Smooth muscle cell (in vitro differentiated cells): ENCODE results near the gene CADPS2. TPM values are rescaled to one million over a fixed set of nuclear protein-coding genes. Genes with fewer than 3 reads are reported as not detected.
A peak's percentile ranks its signal among the peaks of the same experiment; 100 is the strongest.

Experiments used
- DNase-seq: peaks from one replicate; lab custom pipeline; 2025; ENCODE audit not compliant: unreplicated experiment; lab: John Stamatoyannopoulos, UW
- H2AFZ ChIP-seq: fragments of 200-600 bp; sonication (generic); 2 replicates; pipeline ENCODE4 v1.6.0; 2016; ENCODE audit warnings: antibody characterized with exemption, low read depth, mild to moderate bottlenecking
- H3F3A ChIP-seq: fragments of 200-600 bp; sonication (generic); 2 replicates; pipeline ENCODE4 v1.6.0; 2017; ENCODE audit warnings: antibody characterized with exemption, low read depth
- H3K27ac ChIP-seq: fragments of 200-600 bp; sonication (generic); 2 replicates; pipeline ENCODE4 v1.5.1; 2016; ENCODE audit warnings: low read depth, mild to moderate bottlenecking
- H3K27me3 ChIP-seq: fragments of 200-600 bp; sonication (generic); 2 replicates; pipeline ENCODE4 v1.6.1; 2016; ENCODE audit warnings: low read depth, mild to moderate bottlenecking
- H3K36me3 ChIP-seq: fragments of 200-600 bp; sonication (generic); 2 replicates; pipeline ENCODE4 v1.5.1; 2016; ENCODE audit warnings: low read depth
- H3K4me1 ChIP-seq: fragments of 200-600 bp; sonication (generic); 2 replicates; pipeline ENCODE4 v1.5.1; 2016; ENCODE audit warnings: low read depth
- H3K4me2 ChIP-seq: fragments of 200-600 bp; sonication (generic); 2 replicates; pipeline ENCODE4 v1.6.0; 2016; ENCODE audit warnings: mild to moderate bottlenecking
- H3K4me3 ChIP-seq: fragments of 200-600 bp; sonication (generic); 2 replicates; pipeline ENCODE4 v1.5.1; 2016; ENCODE audit warnings: mild to moderate bottlenecking
- H3K79me2 ChIP-seq: fragments of 200-600 bp; sonication (generic); 2 replicates; pipeline ENCODE4 v1.6.0; 2016; ENCODE audit warnings: low read depth, mild to moderate bottlenecking
- H3K9ac ChIP-seq: fragments of 200-600 bp; sonication (generic); 2 replicates; pipeline ENCODE4 v1.6.0; 2016; ENCODE audit warnings: low read depth
- H3K9me3 ChIP-seq: fragments of 200-600 bp; sonication (generic); replicated peaks from 2 replicates; pipeline ENCODE4 v1.5.1; 2016; ENCODE audit warnings: low read depth
- H4K20me1 ChIP-seq: fragments of 200-600 bp; sonication (generic); 2 replicates; pipeline ENCODE4 v1.6.0; 2016; ENCODE audit warnings: low read depth
- WGBS: methylation state at CpG from one replicate; pipeline ENCODE4 v1.1.7; 2016; ENCODE audit warnings: low lambda C conversion rate; 5-methylcytosine and 5-hydroxymethylcytosine counted together
- polyA plus RNA-seq: library from polyadenylated mRNA; unstranded; fragments of >200 nt; fragmentation: Nextera tagmentation; extraction: Ambion mirVana; gene quantifications from 2 replicates; pipeline ENCODE4 v1.2.1, GENCODE V29; 2016
- total RNA-seq: library from RNA; depleted of rRNA; stranded (reverse); fragments of >200 nt; gene quantifications from 2 replicates; pipeline ENCODE4 v1.2.3, GENCODE V29; 2014
- TF ChIP-seq, protein P1 (sequence below): fragments of 200-600 bp; sonication (generic); IDR thresholded peaks from 2 replicates; pipeline ENCODE4 v1.5.1; 2017; ENCODE audit warnings: borderline replicate concordance, mild to moderate bottlenecking, antibody characterized with exemption; ENCODE audit not compliant: insufficient read depth, poor library complexity, severe bottlenecking

Gene CADPS2
- total and polyA plus RNA-seq, 2 experiments from 2014 or later, result 8.5 to 15.6 TPM

DNA sequence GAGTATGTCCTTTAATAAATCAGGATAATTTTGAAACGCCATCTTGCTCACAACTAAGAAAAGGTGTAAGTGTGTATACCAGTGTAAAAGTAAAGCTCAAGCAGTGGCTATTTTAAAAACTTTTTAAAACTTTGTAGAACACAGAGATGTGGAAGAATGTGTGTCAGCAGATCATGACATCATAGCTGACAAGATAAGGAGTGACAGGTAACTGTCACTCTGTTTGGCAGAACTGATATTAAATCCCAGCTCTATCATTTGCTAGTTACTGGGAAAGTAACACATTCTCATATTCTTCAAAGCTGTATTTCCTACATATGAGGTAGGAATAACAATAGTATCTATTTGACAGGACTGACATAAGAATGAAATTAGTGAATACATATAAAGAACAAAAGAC is 119.7 kb downstream of the CADPS2 start:
- no peak overlapping the region for H2AFZ ChIP-seq
- DNase-seq, result no peak
- H4K20me1 ChIP-seq, result peaks cover 6% of the 10 kb centered on the region
- H3K4me2 ChIP-seq, result no peak overlapping the region
- no peaks in the 10 kb centered on the region for H3K27me3 ChIP-seq
- TF ChIP-seq, protein P1, sequence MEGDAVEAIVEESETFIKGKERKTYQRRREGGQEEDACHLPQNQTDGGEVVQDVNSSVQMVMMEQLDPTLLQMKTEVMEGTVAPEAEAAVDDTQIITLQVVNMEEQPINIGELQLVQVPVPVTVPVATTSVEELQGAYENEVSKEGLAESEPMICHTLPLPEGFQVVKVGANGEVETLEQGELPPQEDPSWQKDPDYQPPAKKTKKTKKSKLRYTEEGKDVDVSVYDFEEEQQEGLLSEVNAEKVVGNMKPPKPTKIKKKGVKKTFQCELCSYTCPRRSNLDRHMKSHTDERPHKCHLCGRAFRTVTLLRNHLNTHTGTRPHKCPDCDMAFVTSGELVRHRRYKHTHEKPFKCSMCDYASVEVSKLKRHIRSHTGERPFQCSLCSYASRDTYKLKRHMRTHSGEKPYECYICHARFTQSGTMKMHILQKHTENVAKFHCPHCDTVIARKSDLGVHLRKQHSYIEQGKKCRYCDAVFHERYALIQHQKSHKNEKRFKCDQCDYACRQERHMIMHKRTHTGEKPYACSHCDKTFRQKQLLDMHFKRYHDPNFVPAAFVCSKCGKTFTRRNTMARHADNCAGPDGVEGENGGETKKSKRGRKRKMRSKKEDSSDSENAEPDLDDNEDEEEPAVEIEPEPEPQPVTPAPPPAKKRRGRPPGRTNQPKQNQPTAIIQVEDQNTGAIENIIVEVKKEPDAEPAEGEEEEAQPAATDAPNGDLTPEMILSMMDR, result no peak
- H3K4me1 ChIP-seq, result peaks cover 43% of the 10 kb centered on the region
- no peaks in the 10 kb centered on the region for H3K36me3 ChIP-seq
- H3K9ac ChIP-seq, result no peak overlapping the region
- no peaks in the 10 kb centered on the region for H3K9me3 ChIP-seq
- H3K79me2 ChIP-seq, result no peaks in the 10 kb centered on the region
- 95% methylated on average over 1 of the region's 1 CpG for WGBS
- H3F3A ChIP-seq, result no peaks in the 10 kb centered on the region
- H3K27ac ChIP-seq, result no peak overlapping the region
- no peak overlapping the region for H3K4me3 ChIP-seq

DNA sequence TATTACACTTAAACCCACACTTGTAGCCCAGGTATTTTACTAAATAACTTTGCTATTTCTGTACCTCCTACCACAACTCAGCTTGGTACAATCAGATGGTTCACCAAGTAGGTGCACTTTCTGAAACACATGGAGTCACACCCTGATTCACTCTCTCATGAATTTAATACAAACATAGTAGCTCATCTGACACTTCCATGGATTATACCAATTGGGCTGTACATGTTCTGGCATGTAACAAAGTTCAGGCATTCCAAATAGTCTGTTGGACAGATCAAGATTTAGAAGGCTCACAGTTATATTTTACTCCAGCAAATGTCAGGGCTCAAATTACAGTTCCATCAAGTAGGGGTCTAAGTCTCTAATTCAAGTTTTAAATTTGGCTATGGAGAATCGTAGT is 121.4 kb downstream of the CADPS2 start:
- WGBS, result 94% methylated on average over 1 of the region's 1 CpG
- H3K9me3 ChIP-seq, result no peaks in the 10 kb centered on the region
- no peak overlapping the region for H3K9ac ChIP-seq
- no peaks in the 10 kb centered on the region for H3K79me2 ChIP-seq
- H2AFZ ChIP-seq, result no peak overlapping the region
- H3K27ac ChIP-seq, result peak overlapping the region; percentile 24
- no peak overlapping the region for H3K4me2 ChIP-seq
- no peaks in the 10 kb centered on the region for H3K27me3 ChIP-seq
- no peaks in the 10 kb centered on the region for H4K20me1 ChIP-seq
- no peaks in the 10 kb centered on the region for H3K36me3 ChIP-seq
- no peak for DNase-seq
- no peak overlapping the region for H3K4me3 ChIP-seq
- no peaks in the 10 kb centered on the region for H3F3A ChIP-seq
- H3K4me1 ChIP-seq, result peaks cover 33% of the 10 kb centered on the region
- TF ChIP-seq, protein P1, result no peak

DNA sequence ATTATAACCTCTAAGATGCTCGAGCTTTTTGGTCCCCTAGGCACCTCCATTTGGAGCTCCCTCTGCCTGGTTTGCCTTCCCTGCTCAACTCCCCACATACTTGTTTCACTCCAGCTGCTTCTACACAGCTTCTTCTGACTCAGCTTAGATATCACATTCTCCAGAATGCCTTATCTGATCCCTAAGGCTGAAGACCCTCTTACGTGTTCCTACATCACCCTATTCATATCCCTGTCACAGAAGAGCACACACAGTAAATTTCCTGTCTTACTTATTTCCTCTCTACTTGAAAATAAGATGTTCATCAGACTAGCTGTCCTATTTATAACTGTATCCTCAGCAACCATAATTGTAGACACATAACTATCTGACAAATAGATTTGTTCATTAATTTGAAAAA is 122.2 kb downstream of the CADPS2 start:
- no peak overlapping the region for H3K9ac ChIP-seq

DNA sequence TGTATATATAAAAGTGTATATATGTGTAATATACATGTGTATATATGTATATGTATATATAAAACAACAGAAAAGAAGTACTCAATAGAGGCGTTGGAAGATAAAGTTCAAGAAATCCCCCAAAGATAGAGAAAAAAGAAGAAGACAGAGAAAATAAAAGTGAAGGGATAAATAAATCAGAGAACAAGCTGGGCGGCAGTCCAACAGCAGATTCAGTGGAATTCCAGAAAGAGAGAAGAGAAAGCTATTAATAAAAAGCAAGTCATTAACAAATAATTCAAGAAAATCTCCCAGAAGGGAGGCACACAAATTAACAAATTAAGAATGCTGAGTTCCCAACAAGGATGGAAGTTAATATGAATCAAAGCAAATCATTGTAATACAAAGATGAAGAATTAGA is 124.2 kb downstream of the CADPS2 start:
- no peaks in the 10 kb centered on the region for H3K27me3 ChIP-seq
- H3K36me3 ChIP-seq, result no peaks in the 10 kb centered on the region
- H3K4me2 ChIP-seq, result no peak overlapping the region
- no peak for DNase-seq
- WGBS, result 95% methylated on average over 2 of the region's 2 CpGs
- H2AFZ ChIP-seq, result no peak overlapping the region
- no peak overlapping the region for H3K4me3 ChIP-seq
- H3K9me3 ChIP-seq, result no peaks in the 10 kb centered on the region
- H3K9ac ChIP-seq, result no peak overlapping the region
- H3F3A ChIP-seq, result no peaks in the 10 kb centered on the region
- no peaks in the 10 kb centered on the region for H3K79me2 ChIP-seq
- H3K4me1 ChIP-seq, result peaks cover 19% of the 10 kb centered on the region
- no peaks in the 10 kb centered on the region for H4K20me1 ChIP-seq
- TF ChIP-seq, protein P1, result no peak
- H3K27ac ChIP-seq, result no peak overlapping the region

More for the DNA sequence above, 122.2 kb downstream of the CADPS2 start:
- Histone ChIP-seq H3K36me3 (no peaks in the 10 kb centered on the region), H3K4me2 (peak overlapping the region; percentile 1), H3K4me3 (no peak overlapping the region), H3K79me2 (no peaks in the 10 kb centered on the region), H2AFZ (no peak overlapping the region), H3K27ac (peak overlapping the region; percentile 24), H3K27me3 (no peaks in the 10 kb centered on the region), H3K9me3 (no peaks in the 10 kb centered on the region), H3K4me1 (peaks cover 31% of the 10 kb centered on the region), H4K20me1 (no peaks in the 10 kb centered on the region), H3F3A (no peaks in the 10 kb centered on the region)
- WGBS, result 53% methylated on average over 2 of the region's 2 CpGs
- TF ChIP-seq, protein P1, result no peak
- no peak for DNase-seq
